OCI-LY1 (cell line): ENCODE results near the gene PCF11.

Experiments
- H2AFZ ChIP-seq: fragments of 200-600 bp; sonication (generic), shearing (Covaris generic); 2 replicates; pipeline ENCODE4 v1.6.0; 2014; ENCODE audit warnings: antibody characterized with exemption, mild to moderate bottlenecking, low read length
- H3F3A ChIP-seq: fragments of 200-600 bp; sonication (generic), shearing (Covaris generic); 2 replicates; pipeline ENCODE4 v1.6.0; 2014; ENCODE audit warnings: mild to moderate bottlenecking, antibody characterized with exemption, low read length, moderate library complexity; ENCODE audit not compliant: insufficient read depth
- H3K27ac ChIP-seq: fragments of 200-600 bp; sonication (generic); 2 replicates; pipeline ENCODE4 v1.5.1; 2014; ENCODE audit warnings: low read length, mixed run types, mild to moderate bottlenecking, low read depth; ENCODE audit not compliant: poor library complexity, severe bottlenecking
- H3K27me3 ChIP-seq: fragments of 200-600 bp; sonication (generic); 2 replicates; pipeline ENCODE4 v1.6.0; 2014; ENCODE audit warnings: antibody characterized with exemption, mild to moderate bottlenecking, low read length, moderate library complexity; ENCODE audit not compliant: insufficient read depth
- H3K36me3 ChIP-seq: fragments of 200-600 bp; sonication (generic); 2 replicates; pipeline ENCODE4 v1.6.1; 2014; ENCODE audit warnings: mild to moderate bottlenecking, antibody characterized with exemption, low read length, moderate library complexity, mixed read lengths; ENCODE audit not compliant: insufficient read depth
- H3K4me1 ChIP-seq: fragments of 200-600 bp; sonication (generic); 2 replicates; pipeline ENCODE4 v1.5.1; 2014; ENCODE audit warnings: mild to moderate bottlenecking, low read length, moderate library complexity; ENCODE audit not compliant: insufficient read depth, severe bottlenecking
- H3K4me2 ChIP-seq: fragments of 200-600 bp; sonication (generic), shearing (Covaris generic); 2 replicates; pipeline ENCODE4 v1.6.1; 2014; ENCODE audit warnings: low read length
- H3K4me3 ChIP-seq: fragments of 200-600 bp; sonication (generic); 2 replicates; pipeline ENCODE4 v1.5.1; 2014; ENCODE audit warnings: low read length, low read depth, mild to moderate bottlenecking, mixed read lengths; ENCODE audit not compliant: poor library complexity, severe bottlenecking
- H3K79me2 ChIP-seq: fragments of 200-600 bp; shearing (Covaris generic); 2 replicates; pipeline ENCODE4 v1.6.1; 2016; ENCODE audit warnings: mixed run types, low read length, mixed read lengths; ENCODE audit not compliant: insufficient read depth
- H3K9ac ChIP-seq: fragments of 200-600 bp; sonication (generic), shearing (Covaris generic); 2 replicates; pipeline ENCODE4 v1.6.1; 2014; ENCODE audit warnings: mild to moderate bottlenecking, low read length, mixed read lengths
- H3K9me2 ChIP-seq: fragments of 200-600 bp; sonication (generic), shearing (Covaris generic); 2 replicates; pipeline ENCODE4 v1.6.1; 2014; ENCODE audit warnings: low read depth, mild to moderate bottlenecking, low read length, mixed read lengths
- H3K9me3 ChIP-seq: fragments of 200-600 bp; shearing (Covaris generic); 2 replicates; pipeline ENCODE4 v1.6.1; 2014; ENCODE audit warnings: low read length, mixed read lengths
- H4K20me1 ChIP-seq: fragments of 200-600 bp; sonication (generic), shearing (Covaris generic); 2 replicates; pipeline ENCODE4 v1.6.0; 2016; ENCODE audit warnings: mild to moderate bottlenecking, low read length; ENCODE audit not compliant: insufficient read depth
- CTCF ChIP-seq: fragments of 200-600 bp; sonication (generic), shearing (Covaris generic); IDR thresholded peaks from 2 replicates; pipeline ENCODE4 v1.5.1; 2017; ENCODE audit warnings: mild to moderate bottlenecking, antibody characterized with exemption, low read length, moderate library complexity, mixed read lengths
- EZH2 ChIP-seq: fragments of 200-600 bp; sonication (generic), shearing (Covaris generic); IDR thresholded peaks from 2 replicates; pipeline ENCODE4 v1.8.0; 2017; ENCODE audit warnings: borderline replicate concordance, mixed run types, mild to moderate bottlenecking, antibody characterized with exemption, low read length, moderate library complexity, mixed read lengths

The PCF11 gene

GRCh38 chr11:83151274-83151977, 5.5 kb upstream of the PCF11 start:
- Histone ChIP-seq H3K4me3 (no peak overlapping the region), H3F3A (no peaks in the 10 kb centered on the region; the same call in 1 of the 2 replicates), H3K36me3 (no peaks in the 10 kb centered on the region), H2AFZ (peak overlapping the region; percentile 13; the same call in 1 of the 2 replicates), H3K4me1 (peaks cover 44% of the 10 kb centered on the region), H4K20me1 (no peaks in the 10 kb centered on the region), H3K27ac (no peak overlapping the region), H3K9me3 (no peaks in the 10 kb centered on the region), H3K27me3 (no peaks in the 10 kb centered on the region), H3K79me2 (no peaks in the 10 kb centered on the region), H3K9ac (no peak overlapping the region), H3K4me2 (no peak overlapping the region), H3K9me2 (no peaks in the 10 kb centered on the region)
- no peak for TF ChIP-seq EZH2
- TF ChIP-seq CTCF, result no peak

GRCh38 chr11:83152264-83152663, 4.7 kb upstream of the PCF11 start:
- TF ChIP-seq CTCF (no peak), EZH2 (no peak)
- Histone ChIP-seq H3K79me2 (peaks cover 3% of the 10 kb centered on the region), H3K27ac (no peak overlapping the region), H2AFZ (no peak overlapping the region), H3K4me2 (no peak overlapping the region), H3F3A (no peaks in the 10 kb centered on the region; the same call in 1 of the 2 replicates), H3K9ac (no peak overlapping the region), H3K36me3 (peaks cover 2% of the 10 kb centered on the region; the same call in 1 of the 2 replicates), H4K20me1 (no peaks in the 10 kb centered on the region), H3K27me3 (no peaks in the 10 kb centered on the region), H3K4me1 (peaks cover 40% of the 10 kb centered on the region), H3K4me3 (no peak overlapping the region), H3K9me2 (no peaks in the 10 kb centered on the region), H3K9me3 (no peaks in the 10 kb centered on the region)

- Histone ChIP-seq H3K4me2 (no peak overlapping the region), H3K9me3 (no peaks in the 10 kb centered on the region), H3K27me3 (no peaks in the 10 kb centered on the region), H3K9ac (no peak overlapping the region), H3K4me1 (peaks cover 32% of the 10 kb centered on the region), H4K20me1 (0 out of 2 replicates have a peak, but pooled peaks cover 4% of the 10 kb centered on the region), H3K27ac (no peak overlapping the region), H3K4me3 (no peak overlapping the region), H3K36me3 (peaks cover 15% of the 10 kb centered on the region), H3K9me2 (no peaks in the 10 kb centered on the region), H3F3A (no peaks in the 10 kb centered on the region; the same call in 1 of the 2 replicates), H2AFZ (no peak overlapping the region), H3K79me2 (peaks cover 18% of the 10 kb centered on the region)
- TF ChIP-seq CTCF, result no peak
- no peak for TF ChIP-seq EZH2
Measured at GRCh38 chr11:83153764-83154163, 3.2 kb upstream of the PCF11 start.
